HG02798 (cell line): ENCODE measurements around the gene ERC1.

Source experiments
- ATAC-seq: cut with Tn5 transposase; IDR thresholded peaks from one replicate; pipeline ENCODE4 v1.9.1; 2021; ENCODE audit warnings: mild to moderate bottlenecking; ENCODE audit not compliant: unreplicated experiment, poor library complexity

The ERC1 gene

GRCh38 chr12:990661-991349, at the start of gene ERC1:
Gene ERC1, plus strand, starts transcription at chr12:991223. Its CDS starts 36,681 bp downstream, at chr12:1027904.
- ATAC-seq, result peak; percentile 90

GRCh38 chr12:943051-943450, 48.0 kb upstream of the ERC1 start:
- no peak for ATAC-seq

- no peak for ATAC-seq
Observed at GRCh38 chr12:944211-944610, 46.8 kb upstream of the ERC1 start.

GRCh38 chr12:946212-946611, 44.8 kb upstream of the ERC1 start:
- ATAC-seq, result no peak

GRCh38 chr12:946631-947030, 44.4 kb upstream of the ERC1 start:
- no peak for ATAC-seq

- ATAC-seq, result no peak
Observed at GRCh38 chr12:948238-948637, 42.8 kb upstream of the ERC1 start.

- peak; percentile 91 for ATAC-seq
Observed at GRCh38 chr12:949453-950191, 41.4 kb upstream of the ERC1 start, which contains the start of gene RAD52. Gene RAD52, minus strand, starts transcription at chr12:949694. Its CDS starts 16,636 bp downstream, at chr12:933058.

- no peak for ATAC-seq
Observed at GRCh38 chr12:951176-951575, 39.8 kb upstream of the ERC1 start.

GRCh38 chr12:953776-954175, 37.2 kb upstream of the ERC1 start:
- ATAC-seq, result no peak

GRCh38 chr12:954741-955140, 36.3 kb upstream of the ERC1 start:
- no peak for ATAC-seq

GRCh38 chr12:955939-956338, 35.1 kb upstream of the ERC1 start:
- no peak for ATAC-seq

- ATAC-seq, result peak; percentile 45
Observed at GRCh38 chr12:958588-959123, 32.4 kb upstream of the ERC1 start.

- no peak for ATAC-seq
Observed at GRCh38 chr12:966724-967123, 24.3 kb upstream of the ERC1 start.

- ATAC-seq, result no peak
Observed at GRCh38 chr12:967641-968040, 23.4 kb upstream of the ERC1 start.

- ATAC-seq, result no peak
Observed at GRCh38 chr12:968545-968944, 22.5 kb upstream of the ERC1 start.

GRCh38 chr12:969821-970220, 21.2 kb upstream of the ERC1 start:
- no peak for ATAC-seq

GRCh38 chr12:971991-972390, 19.0 kb upstream of the ERC1 start:
- no peak for ATAC-seq

- ATAC-seq, result no peak
Observed at GRCh38 chr12:974271-974862, 16.7 kb upstream of the ERC1 start.

GRCh38 chr12:976644-977043, 14.4 kb upstream of the ERC1 start:
- ATAC-seq, result no peak

- ATAC-seq, result no peak
Observed at GRCh38 chr12:977156-977555, 13.9 kb upstream of the ERC1 start.

GRCh38 chr12:979349-979748, 11.7 kb upstream of the ERC1 start:
- no peak for ATAC-seq
